ENCODE measurements around the gene EVC2.

GRCh38 chr4:5712517-5712916, 4.2 kb upstream of the EVC2 start:
- TF ChIP-seq CTCF (IDR thresholded peaks at IDR 0.05; ENCODE audit: insufficient read depth, low read length) (no peak), POLR2AphosphoS5 (IDR thresholded peaks at IDR 0.05; ENCODE audit: low read depth) (no peak), REST (IDR thresholded peaks at IDR 0.05; ENCODE audit: insufficient replicate concordance, low read depth) (no peak), GABPA (IDR thresholded peaks at IDR 0.05; ENCODE audit: low read depth) (no peak)

Measured in HL-60 (cell line).